ENCODE results near the gene PTCD1.

Gene PTCD1

GRCh38 chr7:99369767-99370391, 68.7 kb downstream of the PTCD1 start:
- DNase-seq (ENCODE audit: low read depth, low spot score), result no peak

DNA sequence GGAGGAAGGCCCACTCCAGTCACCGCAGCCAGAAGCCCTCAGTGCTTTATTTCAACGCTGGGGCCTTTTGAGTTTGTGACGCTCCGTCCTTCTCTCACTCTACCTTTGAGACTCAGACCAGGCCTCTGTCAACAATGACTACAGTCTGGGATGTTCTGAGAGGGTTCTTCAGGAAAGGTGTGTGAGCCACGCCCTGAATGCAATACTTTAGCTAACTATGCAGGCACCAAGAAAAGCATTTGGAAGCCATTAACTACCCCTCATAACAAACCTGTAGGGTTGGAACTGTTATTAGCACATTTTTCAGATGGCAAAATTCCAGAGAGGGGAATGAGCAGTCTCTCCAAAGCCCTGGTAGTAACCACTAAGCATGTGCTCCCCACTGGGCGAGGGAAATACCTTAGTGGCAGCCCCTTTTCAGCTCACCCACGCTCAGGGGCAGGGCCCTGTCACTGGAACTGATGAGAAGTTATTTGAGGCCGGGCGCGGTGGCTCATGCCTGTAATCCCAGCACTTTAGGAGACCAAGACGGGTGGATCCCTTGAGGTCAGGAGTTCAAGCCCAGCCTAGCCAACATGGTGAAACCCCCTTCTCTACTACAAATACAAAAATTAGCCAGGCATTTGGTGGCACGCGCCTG, 69.7 kb downstream of the PTCD1 start:
- no peak for DNase-seq (ENCODE audit: low read depth, low spot score)

Data from activated CD4-positive, CD25-positive, alpha-beta regulatory T cell treated with anti-CD3 and anti-CD28 coated beads, Interleukin-2, amount 50 U/mL, for 16 hours (primary cell).